HG03135 (cell line): ENCODE results near the gene RAI14.
"Not testable (repeated sequence)": the region's sequence is repeated elsewhere in the genome, so short reads cannot be mapped to it uniquely, and the experiment has no call there.

Source experiments
- ATAC-seq: cut with Tn5 transposase; IDR thresholded peaks from one replicate; pipeline ENCODE4 v1.9.1; 2021; ENCODE audit warnings: mild to moderate bottlenecking, moderate library complexity; ENCODE audit not compliant: unreplicated experiment

The RAI14 gene

GRCh38 chr5:34806532-34806931, 150.4 kb downstream of the RAI14 start:
- no peak for ATAC-seq

DNA sequence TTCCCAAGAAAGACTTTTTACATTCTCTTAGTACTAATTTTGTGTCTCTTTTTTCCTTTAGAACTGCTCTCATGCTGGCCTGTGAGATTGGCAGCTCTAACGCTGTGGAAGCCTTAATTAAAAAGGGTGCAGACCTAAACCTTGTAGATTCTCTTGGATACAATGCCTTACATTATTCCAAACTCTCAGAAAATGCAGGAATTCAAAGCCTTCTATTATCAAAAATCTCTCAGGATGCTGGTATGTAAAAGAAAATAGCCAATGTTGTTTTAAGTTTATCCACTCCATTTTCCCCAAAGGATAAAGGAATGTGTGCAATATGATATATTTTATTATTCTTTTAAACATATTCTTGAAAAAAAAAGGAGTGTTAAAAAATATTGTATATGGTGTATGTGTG, 155.6 kb downstream of the RAI14 start:
- ATAC-seq = no peak

- no peak for ATAC-seq
These were observed 157.4 kb downstream of the RAI14 start for GRCh38 chr5:34813509-34813908.

GRCh38 chr5:34817558-34818351, 161.6 kb downstream of the RAI14 start:
- no peak for ATAC-seq

DNA sequence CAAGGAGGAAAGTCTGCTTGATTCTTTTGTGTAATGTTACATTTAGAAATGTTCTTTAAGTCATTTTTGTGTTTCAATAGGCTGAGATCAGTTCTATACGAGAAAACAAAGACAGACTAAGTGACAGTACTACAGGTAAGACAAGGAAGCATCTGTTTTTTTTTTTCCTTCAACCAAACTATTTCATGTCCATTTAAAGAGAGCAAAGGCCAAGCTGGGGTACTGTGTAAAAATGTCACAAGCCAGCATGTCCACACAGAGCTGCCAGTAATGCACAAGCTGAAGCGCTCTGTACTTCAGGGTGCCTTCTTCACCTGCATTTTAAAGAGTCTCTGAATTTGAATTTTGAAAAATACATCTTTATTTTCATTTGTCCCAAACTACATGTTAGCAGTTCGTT, 162.6 kb downstream of the RAI14 start:
- ATAC-seq = no peak

- no peak for ATAC-seq
These were observed 164.5 kb downstream of the RAI14 start for GRCh38 chr5:34820593-34820992.

- ATAC-seq = no peak
These were observed 167.0 kb downstream of the RAI14 start for GRCh38 chr5:34822956-34823715.

DNA sequence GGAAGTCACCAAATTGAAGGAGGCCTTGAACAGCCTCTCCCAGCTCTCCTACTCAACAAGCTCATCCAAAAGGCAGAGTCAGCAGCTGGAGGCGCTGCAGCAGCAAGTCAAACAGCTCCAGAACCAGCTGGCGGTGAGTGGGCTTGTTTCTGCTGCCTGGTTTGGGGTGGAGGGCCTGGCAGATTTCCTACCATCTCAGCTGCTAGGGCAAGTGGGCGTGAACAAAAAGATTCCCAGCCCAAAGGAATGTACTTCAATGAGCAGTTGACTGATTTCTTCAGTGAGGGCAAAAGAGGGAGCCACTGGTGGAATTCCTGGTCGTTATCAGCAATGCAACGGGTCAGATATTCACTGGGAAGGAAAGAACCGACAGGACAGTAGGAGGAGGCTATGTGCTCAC, 170.2 kb downstream of the RAI14 start:
- ATAC-seq = no peak

DNA sequence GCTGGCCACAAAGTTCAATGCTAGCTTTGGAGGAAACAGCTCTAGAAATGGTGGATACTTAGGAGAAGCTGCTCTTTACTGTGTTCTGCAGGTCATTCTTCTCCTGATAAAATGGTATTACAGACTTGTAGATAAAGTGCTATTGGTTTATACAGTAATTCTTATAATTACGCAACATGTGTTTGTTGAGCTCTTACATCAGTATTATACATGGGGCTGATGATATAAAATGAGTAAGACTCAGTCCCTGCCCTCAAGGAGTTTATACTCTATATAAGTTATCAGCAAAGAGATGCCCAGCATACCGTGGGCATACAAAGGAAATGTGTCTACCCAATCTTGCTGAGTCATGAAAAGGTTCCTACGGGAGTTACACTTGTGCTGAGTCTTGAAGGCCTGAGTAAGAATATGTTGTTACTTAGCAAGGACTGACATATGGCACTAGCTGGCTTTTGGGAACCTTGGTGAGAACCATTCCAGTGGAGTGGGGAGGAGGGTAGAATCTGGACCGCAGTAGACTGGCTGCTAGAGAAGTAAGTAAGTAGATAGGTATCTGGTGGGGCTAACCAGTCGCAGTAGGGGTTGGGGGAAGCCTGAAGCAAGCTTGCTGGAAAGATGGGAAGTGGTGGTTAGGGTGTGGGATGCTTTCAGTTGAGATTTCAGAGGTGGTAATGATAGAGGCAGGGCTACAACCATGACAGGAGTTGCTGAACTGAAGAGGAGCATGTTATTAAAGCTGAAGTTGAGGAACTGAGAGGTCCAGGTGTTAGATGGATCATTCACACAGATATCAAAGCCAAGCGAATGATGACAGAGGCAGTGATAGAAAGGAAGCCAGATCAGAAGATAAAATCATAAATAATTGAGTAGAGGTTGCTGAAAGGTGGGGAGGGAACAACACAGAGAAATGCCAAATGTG, 171.7 kb downstream of the RAI14 start:
- no peak for ATAC-seq

- ATAC-seq = not testable (repeated sequence)
These were observed 174.7 kb downstream of the RAI14 start for GRCh38 chr5:34830827-34831226.

DNA sequence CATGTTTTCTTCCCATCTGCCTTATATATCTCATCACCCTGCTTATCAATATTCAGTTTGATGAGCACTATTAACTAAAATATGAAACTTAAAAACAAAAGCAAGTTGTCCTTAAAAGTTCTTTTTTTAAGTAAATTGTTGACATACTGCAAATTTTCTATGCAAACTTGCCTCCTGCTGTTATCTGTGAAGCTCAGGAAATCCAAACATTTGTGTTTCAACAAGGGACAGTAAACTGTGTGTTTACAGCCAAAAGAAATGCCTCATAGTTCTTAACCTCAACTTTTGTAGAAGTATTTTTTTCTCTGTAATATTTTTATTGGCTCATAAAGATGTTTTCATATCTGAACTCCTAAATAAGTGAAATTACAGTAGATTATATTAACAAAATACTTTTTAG, 175.2 kb downstream of the RAI14 start:
- ATAC-seq = no peak

- no peak for ATAC-seq
These were observed 176.4 kb downstream of the RAI14 start for GRCh38 chr5:34832568-34832967.

DNA sequence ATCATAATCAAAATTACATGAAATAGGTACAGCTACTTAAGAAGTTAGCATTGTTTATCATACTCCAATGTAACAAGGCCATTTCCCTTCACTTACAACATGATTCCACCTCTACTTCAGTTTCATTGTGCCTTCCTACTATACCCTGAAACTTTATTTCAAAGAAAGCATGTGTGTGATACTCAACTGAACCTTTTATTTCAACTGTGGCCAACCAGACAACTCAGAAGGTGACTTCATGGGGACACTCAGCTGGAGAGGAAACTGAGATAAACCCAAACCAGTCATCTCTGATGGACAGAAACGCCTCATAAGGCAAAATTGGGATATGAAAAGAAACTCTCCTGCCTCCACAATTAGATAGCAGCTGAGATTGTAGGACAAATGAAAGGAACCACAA, 177.0 kb downstream of the RAI14 start:
- no peak for ATAC-seq

DNA sequence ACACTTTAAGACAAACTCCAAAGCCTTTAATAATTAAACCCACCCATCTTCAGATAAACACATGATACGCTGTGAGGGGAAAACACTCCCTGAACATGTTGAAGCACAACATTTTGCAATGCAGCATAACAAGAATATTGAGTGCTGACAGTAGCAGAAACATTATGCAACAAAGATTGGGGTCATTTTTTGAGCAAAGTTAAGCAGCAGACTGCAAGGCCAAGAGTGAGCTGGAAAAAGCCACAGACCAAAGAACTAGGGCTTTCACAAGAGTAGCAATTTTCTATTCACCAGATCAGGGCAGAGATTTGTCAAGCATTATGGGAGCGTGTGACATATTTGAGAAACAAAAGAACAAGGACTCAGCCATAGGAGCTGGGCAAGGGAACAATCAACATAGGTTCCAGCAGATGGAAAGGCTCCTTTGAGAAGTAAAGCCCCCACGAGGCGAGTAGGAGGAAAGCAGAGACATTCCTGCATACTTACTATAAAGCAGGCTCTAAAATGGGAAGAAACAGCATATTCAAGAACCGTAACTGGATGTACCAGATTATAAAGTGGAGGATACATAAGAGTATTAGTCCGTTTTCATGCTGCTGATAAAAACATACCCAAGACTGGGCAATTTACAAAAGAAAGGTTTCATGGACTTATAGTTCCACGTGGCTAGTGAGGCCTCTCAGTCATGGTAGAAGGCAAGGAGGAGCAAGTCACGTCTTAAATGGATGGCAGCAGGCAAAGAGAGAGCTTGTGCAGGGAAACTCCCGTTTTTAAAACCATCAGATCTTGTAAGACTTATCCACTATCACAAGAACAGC, 178.1 kb downstream of the RAI14 start:
- no peak for ATAC-seq

GRCh38 chr5:34834794-34835089, 178.6 kb downstream of the RAI14 start:
- no peak for ATAC-seq

DNA sequence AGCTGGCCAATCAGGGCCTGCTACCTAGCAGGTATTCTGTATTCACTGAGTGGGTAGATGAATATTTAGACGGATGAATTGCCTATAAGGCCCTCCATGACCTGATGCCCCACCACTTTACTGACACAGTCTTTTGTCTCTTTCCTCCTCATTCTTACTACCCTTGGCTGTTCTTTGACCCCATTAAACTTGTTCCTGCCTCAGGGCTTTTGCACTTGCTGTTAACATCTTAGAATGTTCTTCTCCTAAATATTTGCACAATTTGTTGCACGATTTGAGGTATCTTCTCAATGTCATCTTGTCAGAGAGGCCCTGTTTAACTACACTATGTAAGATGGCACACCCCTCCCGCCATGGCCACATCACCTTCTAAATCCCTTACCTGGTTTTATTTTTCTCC, 179.5 kb downstream of the RAI14 start:
- no peak for ATAC-seq

GRCh38 chr5:34838785-34839714, 182.9 kb downstream of the RAI14 start, which contains the start of gene TTC23L:
Gene TTC23L, plus strand, starts transcription at chr5:34839164. Its CDS starts 1,508 bp downstream, at chr5:34840672.
- peak; percentile 97 for ATAC-seq

DNA sequence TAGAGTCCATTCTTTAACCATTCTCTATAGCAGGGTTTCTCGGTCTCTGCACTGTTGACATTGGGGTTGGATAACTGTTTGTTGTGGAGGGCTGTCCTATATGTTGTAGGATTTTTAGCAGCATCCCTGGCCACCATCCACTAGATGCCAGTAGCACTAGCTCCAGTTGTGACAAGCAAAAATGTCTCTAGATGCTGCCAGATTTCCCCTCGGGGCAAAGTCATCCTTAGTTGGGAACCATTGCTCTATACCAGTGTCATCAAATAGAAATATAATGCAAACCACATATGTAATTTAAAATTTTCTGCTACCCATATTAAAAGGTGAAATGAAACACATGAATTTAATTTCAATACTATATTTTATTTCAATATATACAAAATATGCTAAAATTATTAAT, 185.7 kb downstream of the RAI14 start:
- ATAC-seq = no peak

GRCh38 chr5:34842554-34842953, 186.4 kb downstream of the RAI14 start:
- ATAC-seq = no peak
